Natural killer cell (primary cell): ENCODE measurements around the gene OSCAR. TPM values are rescaled to one million over a fixed set of nuclear protein-coding genes. Genes with fewer than 3 reads are reported as not detected.
A peak's percentile ranks its signal among the peaks of the same experiment; 100 is the strongest.

Source experiments
- ATAC-seq, 3 donors: fragments of 150-1000 bp in 2 of 3; fragments of 200-7000 bp in 1 of 3; cut with Tn5 transposase; 1 replicate in 1 of 3; 2 replicates in 2 of 3; pipeline ENCODE4 v1.10.0; 2021; ENCODE audit warnings: mild to moderate bottlenecking in 2 of 3, moderate library complexity in 2 of 3
- DNase-seq, 2 donors: peaks; one replicate each; pipeline versions ENCODE4 v3.0.0 to v3.0.0-alpha.2; 2013 to 2021; ENCODE audit warnings: mixed read lengths in 1 of 2
- H3K27ac ChIP-seq: one replicate; pipeline ENCODE4 v1.5.1; 2013; ENCODE audit warnings: mild to moderate bottlenecking, low read length
- H3K27me3 ChIP-seq: one replicate; pipeline ENCODE4 v1.6.1; 2013; ENCODE audit warnings: low read length; ENCODE audit not compliant: control insufficient read depth, insufficient read depth
- H3K36me3 ChIP-seq: one replicate; pipeline ENCODE4 v1.6.1; 2013; ENCODE audit warnings: low read length; ENCODE audit not compliant: control insufficient read depth, insufficient read depth
- H3K4me1 ChIP-seq: one replicate; pipeline ENCODE4 v1.6.1; 2013; ENCODE audit warnings: low read length; ENCODE audit not compliant: control insufficient read depth, insufficient read depth
- H3K4me3 ChIP-seq: one replicate; pipeline ENCODE4 v1.5.1; 2013; ENCODE audit warnings: low read length
- H3K9me3 ChIP-seq: one replicate; pipeline ENCODE4 v1.6.1; 2013; ENCODE audit warnings: low read length; ENCODE audit not compliant: control insufficient read depth, insufficient read depth
- H3K27ac Mint-ChIP-seq, 2 donors: one replicate each; pipeline ENCODE4 v1.8.0; 2022; ENCODE audit warnings: mild to moderate bottlenecking in 2 of 2, mixed read lengths in 2 of 2, moderate library complexity in 1 of 2
- H3K27me3 Mint-ChIP-seq, 2 donors: one replicate each; pipeline ENCODE4 v1.8.0; 2022; ENCODE audit warnings: low read depth in 2 of 2, mixed read lengths in 2 of 2
- H3K36me3 Mint-ChIP-seq: one replicate; pipeline ENCODE4 v1.8.0; 2022; ENCODE audit warnings: mixed read lengths
- H3K4me1 Mint-ChIP-seq, 2 donors: one replicate each; pipeline ENCODE4 v1.8.0; 2022; ENCODE audit warnings: mixed read lengths in 2 of 2
- H3K4me3 Mint-ChIP-seq: one replicate; pipeline ENCODE4 v1.8.0; 2022; ENCODE audit warnings: mild to moderate bottlenecking, moderate library complexity, mixed read lengths
- H3K9me3 Mint-ChIP-seq, 2 donors: one replicate each; pipeline ENCODE4 v1.8.0; 2022; ENCODE audit warnings: mixed read lengths in 2 of 2
- CTCF ChIP-seq: fragments of 200-600 bp; IDR thresholded peaks from one replicate; pipeline ENCODE4 v1.8.0; 2022; ENCODE audit warnings: antibody characterized with exemption
- WGBS: methylation state at CpG from one replicate; pipeline ENCODE4 v1.1.7; 2013; ENCODE audit warnings: missing lambda C conversion rate; ENCODE audit not compliant: insufficient coverage; 5-methylcytosine and 5-hydroxymethylcytosine counted together
- intact Hi-C: fragments of 100-400 bp; cut with micrococcal nuclease; formaldehyde crosslinking; loops from one replicate; pipeline ENCODE4 v1.14.2; 2022
- total RNA-seq, 4 donors: library from RNA; stranded (reverse); fragments of 120-200 nt in 1 of 4; gene quantifications; one replicate each; pipeline versions ENCODE4 v1.2.3 to v1.2.4, GENCODE V29; 2013 to 2022

The OSCAR gene
- total RNA-seq, 3 donors from 2014 or later (not counting 1 experiment from before 2014, with no cell fraction given): 2.3 to 5.4 (median 4.4) TPM

- intact Hi-C loops: loop anchor here (1.0 kb wide), 4 partner anchors 22 to 53 kb away; partner anchors contain the start of genes LENG1, NDUFA3, PRPF31 and TFPT
- no peaks in the 10 kb centered on the region for H3K9me3 Mint-ChIP-seq
- H3K27me3 ChIP-seq: no peaks in the 10 kb centered on the region
- peak overlapping the region; percentile 94 for H3K27ac ChIP-seq
- no peaks in the 10 kb centered on the region for H3K36me3 Mint-ChIP-seq
- no peaks in the 10 kb centered on the region for H3K27me3 Mint-ChIP-seq
- H3K4me3 ChIP-seq: peak overlapping the region; percentile 76
- peak; percentile 76 to 90 (median 79) for ATAC-seq
- 0% methylated on average over 46 of the region's 46 CpGs for WGBS
- H3K9me3 ChIP-seq: peaks cover 3% of the 10 kb centered on the region
- DNase-seq: peak; percentile 98 to 100
- peak overlapping the region; percentile 95 for H3K4me3 Mint-ChIP-seq
- peaks cover 41% of the 10 kb centered on the region for H3K4me1 ChIP-seq
- H3K36me3 ChIP-seq: peaks cover 3% of the 10 kb centered on the region
- H3K4me1 Mint-ChIP-seq: peaks cover 48 to 56% of the 10 kb centered on the region in 2 donors
- peak overlapping the region; percentile 80 to 90 for H3K27ac Mint-ChIP-seq
- TF ChIP-seq CTCF: no peak
Measured at GRCh38 chr19:54136864-54137698, 36.5 kb upstream of the OSCAR start.

GRCh38 chr19:54136086-54136863, 35.7 kb upstream of the OSCAR start:
- intact Hi-C loops: no loop called here
- no peak for TF ChIP-seq CTCF
- peak overlapping the region; percentile 44 for H3K4me3 ChIP-seq
- H3K4me1 ChIP-seq: peaks cover 41% of the 10 kb centered on the region
- no peaks in the 10 kb centered on the region for H3K36me3 Mint-ChIP-seq
- WGBS: 5% methylated on average over 30 of the region's 30 CpGs
- peak overlapping the region; percentile 47 for H3K27ac ChIP-seq
- peak overlapping the region; percentile 95 for H3K4me3 Mint-ChIP-seq
- H3K9me3 ChIP-seq: peaks cover 3% of the 10 kb centered on the region
- no peaks in the 10 kb centered on the region for H3K27me3 ChIP-seq
- H3K9me3 Mint-ChIP-seq: no peaks in the 10 kb centered on the region
- peaks cover 41 to 50% of the 10 kb centered on the region in 2 donors for H3K4me1 Mint-ChIP-seq
- peak overlapping the region; percentile 80 to 90 for H3K27ac Mint-ChIP-seq
- DNase-seq (peak; percentile 25 to 27), ATAC-seq (no peak)
- H3K36me3 ChIP-seq: peaks cover 6% of the 10 kb centered on the region
- H3K27me3 Mint-ChIP-seq: no peaks in the 10 kb centered on the region

GRCh38 chr19:54133957-54134590, 33.5 kb upstream of the OSCAR start:
- no peak overlapping the region for H3K27ac ChIP-seq
- H3K36me3 Mint-ChIP-seq: no peaks in the 10 kb centered on the region
- intact Hi-C loops: no loop called here
- no peak for DNase-seq
- H3K4me1 Mint-ChIP-seq: peaks cover 22 to 30% of the 10 kb centered on the region in 2 donors
- H3K4me3 Mint-ChIP-seq: no peak overlapping the region
- WGBS: 75% methylated on average over 2 of the region's 2 CpGs
- no peaks in the 10 kb centered on the region for H3K9me3 Mint-ChIP-seq
- no peaks in the 10 kb centered on the region for H3K27me3 Mint-ChIP-seq
- no peak for TF ChIP-seq CTCF
- ATAC-seq: no peak
- H3K4me1 ChIP-seq: peaks cover 24% of the 10 kb centered on the region
- peaks cover 3% of the 10 kb centered on the region for H3K9me3 ChIP-seq
- no peak overlapping the region for H3K4me3 ChIP-seq
- H3K27ac Mint-ChIP-seq: peak overlapping the region; percentile 71 to 78
- H3K27me3 ChIP-seq: no peaks in the 10 kb centered on the region
- H3K36me3 ChIP-seq: peaks cover 18% of the 10 kb centered on the region
